MM.1S (cell line): ENCODE results near the gene RTP5.

Experiments
- DNase-seq: peaks from one replicate; pipeline ENCODE4 v3.0.0-alpha.2; 2015
- H2AFZ ChIP-seq: fragments of 300-600 bp; sonication (generic); 2 replicates; pipeline ENCODE4 v1.6.0; 2016; ENCODE audit warnings: antibody characterized with exemption, low read length
- H3F3A ChIP-seq: fragments of 300-600 bp; sonication (generic); 2 replicates; pipeline ENCODE4 v1.6.1; 2016; ENCODE audit warnings: mild to moderate bottlenecking, antibody characterized with exemption, low read length, moderate library complexity, mixed read lengths; ENCODE audit not compliant: insufficient read depth
- H3K27ac ChIP-seq: fragments of 300-600 bp; sonication (generic); 2 replicates; pipeline ENCODE4 v1.5.1; 2016; ENCODE audit warnings: mild to moderate bottlenecking, low read length
- H3K27me3 ChIP-seq: fragments of 300-600 bp; sonication (generic); replicated peaks from 2 replicates; pipeline ENCODE4 v1.6.0; 2016; ENCODE audit warnings: low read length; ENCODE audit not compliant: insufficient read depth
- H3K36me3 ChIP-seq: fragments of 300-600 bp; sonication (generic); replicated peaks from 2 replicates; pipeline ENCODE4 v1.6.1; 2016; ENCODE audit warnings: mild to moderate bottlenecking, low read length, mixed read lengths; ENCODE audit not compliant: insufficient read depth
- H3K4me1 ChIP-seq: fragments of 300-600 bp; sonication (generic); 2 replicates; pipeline ENCODE4 v1.6.1; 2016; ENCODE audit warnings: low read length, mixed read lengths
- H3K4me2 ChIP-seq: fragments of 300-600 bp; sonication (generic); 2 replicates; pipeline ENCODE4 v1.6.0; 2016; ENCODE audit warnings: low read depth, low read length
- H3K4me3 ChIP-seq: fragments of 300-600 bp; sonication (generic); 2 replicates; pipeline ENCODE4 v1.5.1; 2016; ENCODE audit warnings: low read length, mixed read lengths
- H3K79me2 ChIP-seq: fragments of 300-600 bp; sonication (generic); 2 replicates; pipeline ENCODE4 v1.6.1; 2016; ENCODE audit warnings: mixed run types, low read length, mixed read lengths
- H3K9ac ChIP-seq: fragments of 300-600 bp; sonication (generic); 2 replicates; pipeline ENCODE4 v1.6.1; 2016; ENCODE audit warnings: low read length, mixed read lengths
- H3K9me2 ChIP-seq: fragments of 300-600 bp; sonication (generic); replicated peaks from 2 replicates; pipeline ENCODE4 v1.6.1; 2016; ENCODE audit warnings: mild to moderate bottlenecking, low read length, mixed read lengths; ENCODE audit not compliant: insufficient read depth
- H3K9me3 ChIP-seq: fragments of 300-600 bp; sonication (generic); replicated peaks from 2 replicates; pipeline ENCODE4 v1.6.1; 2016; ENCODE audit warnings: mild to moderate bottlenecking, low read length, mixed read lengths; ENCODE audit not compliant: insufficient read depth
- H4K20me1 ChIP-seq: fragments of 300-600 bp; sonication (generic); 2 replicates; pipeline ENCODE4 v1.6.1; 2016; ENCODE audit warnings: mild to moderate bottlenecking, low read length, moderate library complexity, mixed read lengths; ENCODE audit not compliant: insufficient read depth
- EZH2 ChIP-seq: fragments of 300-600 bp; sonication (generic); optimal IDR thresholded peaks from 2 replicates; pipeline ENCODE3; 2017; ENCODE audit warnings: low read depth, mild to moderate bottlenecking, antibody characterized with exemption, low read length, mixed read lengths
- EZH2phosphoT487 ChIP-seq: fragments of 300-600 bp; sonication (generic); IDR thresholded peaks from 2 replicates; pipeline ENCODE4 v1.6.1; 2018; ENCODE audit warnings: antibody characterized with exemption, low read length
- TF ChIP-seq, protein P1 (sequence below): fragments of 300-600 bp; sonication (generic); IDR thresholded peaks from 2 replicates; pipeline ENCODE4 v1.5.1; 2016; ENCODE audit warnings: antibody characterized with exemption, low read length, mixed read lengths

The RTP5 gene

DNA sequence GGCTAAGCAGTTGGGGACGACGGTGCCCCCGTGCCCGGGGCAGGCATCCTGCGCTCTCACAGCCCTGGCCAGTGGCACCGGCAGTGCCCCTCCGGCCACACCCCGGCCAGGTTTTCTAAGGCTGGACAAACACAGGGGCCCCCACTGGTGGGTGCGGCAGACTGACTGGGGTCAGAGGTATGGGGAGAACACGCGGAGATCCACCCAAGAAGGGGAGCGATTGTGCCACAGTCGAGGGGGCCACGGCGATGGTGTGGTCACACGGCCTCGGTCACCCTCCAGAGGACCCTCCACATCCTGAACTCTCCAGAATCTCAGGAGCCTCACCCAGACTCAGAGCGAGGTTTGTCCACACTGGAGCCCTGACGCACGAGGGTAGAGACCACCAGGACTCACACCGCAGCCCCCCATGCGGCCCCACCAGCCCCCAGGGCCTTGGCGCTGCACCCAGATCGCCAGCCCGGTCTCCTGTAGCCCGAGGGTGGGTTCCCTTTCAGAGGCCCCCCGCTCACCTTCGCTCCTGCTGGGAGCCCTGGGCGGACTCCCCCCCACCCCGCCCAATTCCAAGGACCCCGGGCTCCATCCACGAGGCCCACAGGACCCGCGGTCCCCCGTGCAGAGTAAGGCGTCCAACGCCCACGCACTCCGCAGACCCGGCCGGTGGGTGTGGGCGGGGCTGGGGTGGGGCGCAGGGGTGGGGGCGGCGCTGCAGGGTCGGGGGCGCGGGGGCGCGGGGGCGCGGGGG is 26.0 kb upstream of the RTP5 start:
- Histone ChIP-seq H3K9ac (no peak overlapping the region), H3K27ac (no peak overlapping the region), H3K4me3 (peak overlapping the region; percentile 63; the same call in 1 of the 2 replicates), H4K20me1 (no peaks in the 10 kb centered on the region), H3K36me3 (no peaks in the 10 kb centered on the region), H3K4me1 (no peaks in the 10 kb centered on the region), H3K4me2 (peak overlapping the region; percentile 79), H2AFZ (no peak overlapping the region), H3K9me2 (no peaks in the 10 kb centered on the region), H3K9me3 (no peaks in the 10 kb centered on the region), H3K79me2 (no peaks in the 10 kb centered on the region), H3F3A (0 out of 2 replicates have a peak, but pooled peaks cover 4% of the 10 kb centered on the region), H3K27me3 (peaks cover 22% of the 10 kb centered on the region)
- no peak for DNase-seq
- TF ChIP-seq EZH2, result no peak
- TF ChIP-seq, protein P1, sequence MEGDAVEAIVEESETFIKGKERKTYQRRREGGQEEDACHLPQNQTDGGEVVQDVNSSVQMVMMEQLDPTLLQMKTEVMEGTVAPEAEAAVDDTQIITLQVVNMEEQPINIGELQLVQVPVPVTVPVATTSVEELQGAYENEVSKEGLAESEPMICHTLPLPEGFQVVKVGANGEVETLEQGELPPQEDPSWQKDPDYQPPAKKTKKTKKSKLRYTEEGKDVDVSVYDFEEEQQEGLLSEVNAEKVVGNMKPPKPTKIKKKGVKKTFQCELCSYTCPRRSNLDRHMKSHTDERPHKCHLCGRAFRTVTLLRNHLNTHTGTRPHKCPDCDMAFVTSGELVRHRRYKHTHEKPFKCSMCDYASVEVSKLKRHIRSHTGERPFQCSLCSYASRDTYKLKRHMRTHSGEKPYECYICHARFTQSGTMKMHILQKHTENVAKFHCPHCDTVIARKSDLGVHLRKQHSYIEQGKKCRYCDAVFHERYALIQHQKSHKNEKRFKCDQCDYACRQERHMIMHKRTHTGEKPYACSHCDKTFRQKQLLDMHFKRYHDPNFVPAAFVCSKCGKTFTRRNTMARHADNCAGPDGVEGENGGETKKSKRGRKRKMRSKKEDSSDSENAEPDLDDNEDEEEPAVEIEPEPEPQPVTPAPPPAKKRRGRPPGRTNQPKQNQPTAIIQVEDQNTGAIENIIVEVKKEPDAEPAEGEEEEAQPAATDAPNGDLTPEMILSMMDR, result no peak
- TF ChIP-seq EZH2phosphoT487, result no peak

DNA sequence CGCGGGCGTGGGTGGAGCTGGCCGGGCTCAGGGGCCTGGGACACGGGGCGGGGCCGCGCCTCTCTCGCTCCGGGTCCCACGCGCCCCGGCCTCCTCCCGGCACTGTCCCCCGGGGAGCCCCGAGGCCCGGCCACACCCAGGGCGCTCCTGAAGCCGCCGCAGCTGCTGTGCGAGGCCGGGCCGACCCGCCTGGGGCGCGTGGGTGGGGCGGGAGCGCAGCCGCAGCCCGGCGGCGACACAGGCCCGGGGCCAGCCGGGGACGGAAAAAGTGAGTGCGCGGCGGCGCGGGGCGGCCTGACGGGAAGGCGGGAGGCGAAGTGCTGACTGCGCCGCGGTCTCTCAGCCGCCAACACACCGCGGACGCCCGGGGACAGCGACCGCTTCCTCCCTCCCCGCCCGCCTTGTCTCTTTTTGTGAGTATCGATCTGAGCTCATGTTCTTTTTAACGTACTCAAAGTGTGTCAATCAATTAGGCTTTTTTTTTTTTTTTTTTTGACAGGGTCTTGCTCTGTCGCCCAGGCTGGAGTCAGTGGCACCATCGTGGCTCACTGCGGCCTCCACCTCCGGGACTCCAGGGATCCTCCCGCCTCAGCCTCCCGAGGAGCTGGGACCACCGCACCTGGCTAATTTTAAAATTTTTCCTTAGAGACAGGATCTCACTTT is 25.3 kb upstream of the RTP5 start:
- Histone ChIP-seq H2AFZ (no peak overlapping the region), H3K9me3 (no peaks in the 10 kb centered on the region), H3F3A (0 out of 2 replicates have a peak, but pooled peaks cover 4% of the 10 kb centered on the region), H3K4me1 (no peaks in the 10 kb centered on the region), H3K4me2 (peak overlapping the region; percentile 54; the same call in 1 of the 2 replicates), H4K20me1 (no peaks in the 10 kb centered on the region), H3K9me2 (no peaks in the 10 kb centered on the region), H3K27ac (no peak overlapping the region), H3K36me3 (no peaks in the 10 kb centered on the region), H3K79me2 (no peaks in the 10 kb centered on the region), H3K4me3 (no peak overlapping the region), H3K9ac (no peak overlapping the region; the same call in 1 of the 2 replicates), H3K27me3 (peaks cover 18% of the 10 kb centered on the region)
- TF ChIP-seq, protein P1, result no peak
- no peak for TF ChIP-seq EZH2
- no peak for TF ChIP-seq EZH2phosphoT487
- peak; percentile 65 for DNase-seq

DNA sequence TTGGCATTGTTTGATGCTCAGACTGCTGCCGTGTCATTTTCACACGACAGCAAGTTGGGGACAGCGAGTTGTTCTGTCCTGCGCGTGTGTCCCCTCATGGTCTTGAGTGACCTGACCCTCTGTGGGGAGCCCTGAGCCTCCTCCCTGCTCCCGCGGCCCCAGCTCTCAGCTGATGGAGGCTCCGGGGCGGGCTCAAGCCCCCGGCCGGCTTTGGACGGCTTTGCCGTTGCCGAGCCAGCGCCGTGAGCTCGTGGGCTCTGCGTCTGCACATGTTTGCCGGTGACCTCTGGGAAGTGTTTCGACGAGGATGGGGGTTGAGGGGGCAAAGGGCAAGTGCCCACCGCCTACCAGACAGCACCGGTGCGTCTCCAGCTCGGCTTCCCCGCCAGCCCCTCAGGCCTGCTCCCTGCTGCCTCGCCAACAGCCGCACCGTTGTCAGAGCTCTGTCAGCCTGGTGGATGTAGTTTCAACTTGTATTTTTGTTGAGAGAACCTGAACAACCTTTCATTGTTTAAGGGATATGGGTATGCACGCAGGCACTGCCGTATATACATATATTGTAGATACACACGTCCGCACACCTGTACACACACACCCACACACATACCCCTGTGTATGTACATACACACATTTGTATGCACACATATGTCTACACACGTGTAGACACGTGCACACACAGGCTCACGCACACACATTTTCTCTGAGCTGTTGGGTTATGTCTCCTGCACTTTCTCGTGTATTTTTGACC is 24.5 kb upstream of the RTP5 start:
- no peak overlapping the region for H3K4me3 ChIP-seq
- no peak for DNase-seq
- H3K27ac ChIP-seq, result no peak overlapping the region
- H3K79me2 ChIP-seq, result no peaks in the 10 kb centered on the region
- H3K27me3 ChIP-seq, result peaks cover 9% of the 10 kb centered on the region
- TF ChIP-seq, protein P1, result no peak
- TF ChIP-seq EZH2 (no peak), EZH2phosphoT487 (no peak)
- no peak overlapping the region for H2AFZ ChIP-seq
- no peaks in the 10 kb centered on the region for H3K36me3 ChIP-seq
- no peak overlapping the region for H3K9ac ChIP-seq
- no peaks in the 10 kb centered on the region for H3K9me2 ChIP-seq
- H3K4me2 ChIP-seq, result peak overlapping the region; percentile 54; the same call in 1 of the 2 replicates
- 0 out of 2 replicates have a peak, but pooled peaks cover 4% of the 10 kb centered on the region for H3F3A ChIP-seq
- no peaks in the 10 kb centered on the region for H4K20me1 ChIP-seq
- H3K4me1 ChIP-seq, result no peaks in the 10 kb centered on the region
- H3K9me3 ChIP-seq, result no peaks in the 10 kb centered on the region
